Measurements from ENCODE around the gene ZNF891. TPM values are rescaled to one million over a fixed set of nuclear protein-coding genes. Genes with fewer than 3 reads are reported as not detected.

The ZNF891 gene
- total RNA-seq, 2 experiments from 2014 or later = 3.2 to 5.0 TPM

DNA sequence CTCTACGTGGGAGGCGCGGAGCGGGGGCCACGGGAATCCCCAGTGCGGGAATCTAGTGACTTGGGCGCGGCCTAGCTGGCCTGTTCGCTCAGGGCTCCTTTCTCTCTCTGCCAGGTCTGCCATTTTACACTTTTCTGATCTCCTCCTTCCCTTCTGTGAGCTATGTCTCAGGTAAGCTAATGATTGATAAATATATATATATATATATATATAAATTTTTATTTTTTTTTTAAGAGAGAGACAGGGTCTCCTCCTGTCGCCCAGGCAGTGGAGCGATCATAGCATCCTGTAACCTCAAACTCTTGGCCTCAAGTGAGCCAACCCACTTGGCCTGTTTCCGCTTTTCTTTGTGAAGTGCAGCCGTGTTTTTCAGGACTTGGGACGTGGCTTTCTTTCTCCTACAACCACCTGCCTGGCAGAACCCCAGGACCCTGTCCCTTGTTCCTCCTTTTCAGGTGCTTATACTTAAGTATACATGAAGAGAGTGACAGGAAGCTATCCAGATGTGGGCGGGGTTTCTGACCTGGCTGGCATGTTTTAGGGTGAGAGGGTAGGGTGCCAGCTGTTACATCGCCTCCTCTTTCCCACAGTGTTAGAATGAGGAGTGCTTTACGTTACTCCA, 48.8 kb downstream of the ZNF891 start:
- peaks cover 9% of the 10 kb centered on the region; the same call in 1 of the 2 replicates for H3K79me2 ChIP-seq (ENCODE audit: insufficient read depth, low read depth, low read length)
- intact Hi-C loops (cut with micrococcal nuclease; ENCODE audit: unreplicated experiment) = no loop called here
- no TSS peak for BruUV-seq (replicated peaks)
- H3K4me2 ChIP-seq (ENCODE audit: low read length) = peak overlapping the region; percentile 90
- H3K36me3 ChIP-seq (ENCODE audit: insufficient read depth, low read length) = peaks cover 47% of the 10 kb centered on the region
- no peaks in the 10 kb centered on the region for H3K9me2 ChIP-seq (ENCODE audit: insufficient read depth, low read length)
- peak overlapping the region; percentile 87 for H3K27ac ChIP-seq (ENCODE audit: low read depth, low read length, poor library complexity, severe bottlenecking)
- ChIA-PET POLR2A (interaction anchor here (1.4 kb wide), 1 partner anchor 94 kb away, joined by 4 read pairs; the partner anchor contains the start of gene ZNF26), CTCF (ENCODE audit: unreplicated experiment) (interaction anchor here (0.6 kb wide), 1 partner anchor 481 kb away, joined by 4 read pairs; no protein-coding TSS in a partner anchor)
- peak; percentile 23 for DNase-seq (ENCODE audit: low spot score)
- peaks cover 15% of the 10 kb centered on the region for H3K4me1 ChIP-seq (ENCODE audit: insufficient read depth, low read length, poor library complexity, severe bottlenecking)
- H3K4me3 ChIP-seq (ENCODE audit: low read depth, low read length, poor library complexity, severe bottlenecking) = peak overlapping the region; percentile 86
- TF ChIP-seq, protein P1, sequence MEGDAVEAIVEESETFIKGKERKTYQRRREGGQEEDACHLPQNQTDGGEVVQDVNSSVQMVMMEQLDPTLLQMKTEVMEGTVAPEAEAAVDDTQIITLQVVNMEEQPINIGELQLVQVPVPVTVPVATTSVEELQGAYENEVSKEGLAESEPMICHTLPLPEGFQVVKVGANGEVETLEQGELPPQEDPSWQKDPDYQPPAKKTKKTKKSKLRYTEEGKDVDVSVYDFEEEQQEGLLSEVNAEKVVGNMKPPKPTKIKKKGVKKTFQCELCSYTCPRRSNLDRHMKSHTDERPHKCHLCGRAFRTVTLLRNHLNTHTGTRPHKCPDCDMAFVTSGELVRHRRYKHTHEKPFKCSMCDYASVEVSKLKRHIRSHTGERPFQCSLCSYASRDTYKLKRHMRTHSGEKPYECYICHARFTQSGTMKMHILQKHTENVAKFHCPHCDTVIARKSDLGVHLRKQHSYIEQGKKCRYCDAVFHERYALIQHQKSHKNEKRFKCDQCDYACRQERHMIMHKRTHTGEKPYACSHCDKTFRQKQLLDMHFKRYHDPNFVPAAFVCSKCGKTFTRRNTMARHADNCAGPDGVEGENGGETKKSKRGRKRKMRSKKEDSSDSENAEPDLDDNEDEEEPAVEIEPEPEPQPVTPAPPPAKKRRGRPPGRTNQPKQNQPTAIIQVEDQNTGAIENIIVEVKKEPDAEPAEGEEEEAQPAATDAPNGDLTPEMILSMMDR (conservative IDR thresholded peaks at IDR 0.05; ENCODE audit: low read length) = no peak
- TF ChIP-seq EZH2phosphoT487 (IDR thresholded peaks at IDR 0.05; ENCODE audit: borderline replicate concordance, low read depth, low read length) = no peak
- peaks cover 66% of the 10 kb centered on the region for H3K9me3 ChIP-seq (ENCODE audit: low read length)
- no peaks in the 10 kb centered on the region for H4K20me1 ChIP-seq (ENCODE audit: insufficient read depth, low read length)
- peak overlapping the region; percentile 52; the same call in 1 of the 2 replicates for H2AFZ ChIP-seq (ENCODE audit: low read length)

DNA sequence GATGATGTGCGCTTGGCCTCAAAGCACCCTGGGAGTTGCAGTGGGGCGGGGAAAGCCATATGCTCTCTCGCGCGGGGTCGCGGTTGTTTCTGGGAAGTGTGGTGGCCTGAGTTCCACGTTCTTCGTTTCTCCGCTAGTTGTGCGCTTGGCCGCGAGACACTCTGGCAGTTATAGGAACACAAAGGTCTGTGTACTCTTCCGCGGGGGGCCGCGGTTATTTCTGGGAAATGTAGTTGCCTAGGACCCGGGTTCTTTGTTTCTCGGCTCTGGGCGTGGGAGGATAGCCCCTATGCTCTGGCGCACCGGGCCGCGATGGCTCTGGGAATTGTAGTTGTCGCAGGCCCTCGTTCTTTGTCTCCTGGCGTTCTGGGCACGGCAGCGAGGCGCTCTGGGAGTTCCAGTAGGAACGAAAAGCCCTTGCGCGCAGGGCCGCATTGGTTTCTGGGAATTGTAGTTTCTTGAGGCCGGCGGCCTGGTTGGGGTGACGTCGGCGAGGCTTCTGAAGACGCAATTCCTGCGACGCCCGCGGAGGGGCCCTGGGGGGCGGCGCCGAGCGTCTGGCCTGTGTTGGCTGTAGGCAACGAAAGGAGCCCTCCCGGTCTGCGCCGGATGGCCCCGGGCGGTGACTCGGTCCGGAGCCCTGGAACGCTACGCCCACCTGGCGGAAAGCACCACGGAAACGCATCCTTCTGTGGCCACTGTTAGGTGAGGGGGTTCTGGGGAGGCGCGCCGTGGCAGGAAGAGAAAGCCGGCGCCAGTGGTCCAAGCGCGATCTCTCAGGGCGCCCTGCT, 49.5 kb downstream of the ZNF891 start, which contains the start of gene ZNF140:
ZNF140 (plus strand) TSS at position 556 of the 791 bp plus-strand sequence. CDS start 398 bp downstream, outside the sequence.
- intact Hi-C loops (cut with micrococcal nuclease; ENCODE audit: unreplicated experiment) = loop anchor here (1.0 kb wide), 5 partner anchors 43 to 124 kb away; partner anchors contain the start of genes ZNF10, ZNF26, ZNF268 and ZNF605
- ChIA-PET POLR2A (interaction anchor here (0.6 to 1.1 kb wide), 2 partner anchors 95 to 122 kb away, joined by 3 to 4 read pairs; partner anchors contain the start of gene ZNF26), CTCF (ENCODE audit: unreplicated experiment) (no interaction called here)
- Histone ChIP-seq H3K27ac (ENCODE audit: low read depth, low read length, poor library complexity, severe bottlenecking) (peak within 1 kb of the TSS; percentile 87), H3K9me2 (ENCODE audit: insufficient read depth, low read length) (no peaks in the 10 kb centered on the region), H3K4me3 (ENCODE audit: low read depth, low read length, poor library complexity, severe bottlenecking) (peak within 1 kb of the TSS; percentile 86), H2AFZ (ENCODE audit: low read length) (peak within 1 kb of the TSS; percentile 100), H3K36me3 (ENCODE audit: insufficient read depth, low read length) (peaks cover 40% of the 10 kb centered on the region), H3K4me2 (ENCODE audit: low read length) (peak within 1 kb of the TSS; percentile 90), H3K79me2 (ENCODE audit: insufficient read depth, low read depth, low read length) (peaks cover 9% of the 10 kb centered on the region; the same call in 1 of the 2 replicates), H3K9me3 (ENCODE audit: low read length) (peaks cover 64% of the 10 kb centered on the region), H3K4me1 (ENCODE audit: insufficient read depth, low read length, poor library complexity, severe bottlenecking) (peaks cover 15% of the 10 kb centered on the region), H4K20me1 (ENCODE audit: insufficient read depth, low read length) (no peaks in the 10 kb centered on the region)
- DNase-seq (ENCODE audit: low spot score) = peak; percentile 98
- no TSS peak for BruUV-seq (replicated peaks)
- no peak for TF ChIP-seq EZH2phosphoT487 (IDR thresholded peaks at IDR 0.05; ENCODE audit: borderline replicate concordance, low read depth, low read length)
- TF ChIP-seq, protein P1 (conservative IDR thresholded peaks at IDR 0.05; ENCODE audit: low read length) = 0 out of 2 replicates have a peak, but pooled peaks have one; percentile 35

Data from OCI-LY7 (cell line).